ENCODE results near the gene C2CD4C.

Gene C2CD4C

DNA sequence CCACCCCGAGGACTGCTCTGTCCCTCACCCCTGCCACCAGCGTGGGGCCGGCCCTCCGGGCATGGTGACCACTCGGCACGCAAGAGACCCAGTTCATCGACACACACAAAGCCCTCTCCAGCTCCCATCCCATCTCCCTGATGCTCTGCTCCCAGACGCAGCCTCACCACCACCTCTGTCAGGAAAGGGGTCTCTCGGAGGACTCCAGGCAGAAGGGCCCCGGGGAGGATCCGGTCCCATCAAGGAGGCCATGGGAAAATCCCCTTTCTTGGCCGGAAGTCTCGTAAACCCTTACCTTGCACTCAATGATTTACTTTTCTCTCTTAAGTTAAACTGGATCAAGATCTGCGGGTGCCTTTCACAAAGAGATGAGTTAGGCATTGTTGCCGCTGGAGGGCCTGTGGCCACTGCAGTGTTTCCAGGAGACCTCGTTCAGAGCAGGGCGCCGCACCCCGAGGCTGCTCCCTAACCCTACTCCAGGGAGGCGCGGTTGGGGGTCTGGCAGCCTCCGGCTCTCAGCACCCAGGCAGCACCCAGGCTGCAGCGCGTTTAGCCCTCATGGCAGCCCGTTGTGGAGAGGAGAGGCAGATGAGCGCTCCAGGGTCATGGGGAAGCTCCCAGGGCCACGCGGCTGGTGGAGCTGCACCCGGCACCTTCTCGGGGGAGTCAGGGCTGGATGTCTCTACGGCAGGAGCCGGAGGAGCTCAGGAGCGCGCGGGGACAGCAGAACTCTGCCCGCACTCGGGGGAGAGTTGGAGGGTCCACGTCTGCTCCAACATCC, 31.0 kb downstream of the C2CD4C start:
- TF ChIP-seq JUND (IDR thresholded peaks at IDR 0.05; ENCODE audit: low read depth) = no peak
- peak; percentile 31 to 41 for DNase-seq (ENCODE audit: low read depth in 1 of 2, low spot score in 1 of 2)
- in situ Hi-C loops (cut with HindIII; ENCODE audit: low pct_unique_long_range_greater_than_20kb, low sequenced_read_pairs) = no loop called here

DNA sequence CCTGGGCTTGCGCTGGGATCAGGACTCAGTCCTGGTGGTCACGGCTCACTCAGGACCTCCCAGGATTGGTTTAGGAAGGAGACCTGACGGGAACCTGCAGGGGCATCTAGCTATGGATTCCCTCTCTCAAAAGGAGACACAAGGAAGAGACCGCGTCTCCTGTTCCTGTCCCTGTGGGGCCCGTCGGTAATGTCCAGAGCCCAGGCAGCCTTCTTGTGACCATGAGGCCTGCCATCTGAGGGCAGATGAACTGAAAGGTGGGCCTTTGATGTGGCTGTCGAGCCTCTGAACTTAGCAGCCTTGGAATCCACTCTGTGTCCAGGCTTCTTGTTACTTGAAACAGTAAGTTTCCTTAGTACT, 32.9 kb downstream of the C2CD4C start:
- DNase-seq (ENCODE audit: low read depth in 1 of 2, low spot score in 1 of 2) = no peak
- no peak for TF ChIP-seq JUND (IDR thresholded peaks at IDR 0.05; ENCODE audit: low read depth)
- in situ Hi-C loops (cut with HindIII; ENCODE audit: low pct_unique_long_range_greater_than_20kb, low sequenced_read_pairs) = no loop called here

DNA sequence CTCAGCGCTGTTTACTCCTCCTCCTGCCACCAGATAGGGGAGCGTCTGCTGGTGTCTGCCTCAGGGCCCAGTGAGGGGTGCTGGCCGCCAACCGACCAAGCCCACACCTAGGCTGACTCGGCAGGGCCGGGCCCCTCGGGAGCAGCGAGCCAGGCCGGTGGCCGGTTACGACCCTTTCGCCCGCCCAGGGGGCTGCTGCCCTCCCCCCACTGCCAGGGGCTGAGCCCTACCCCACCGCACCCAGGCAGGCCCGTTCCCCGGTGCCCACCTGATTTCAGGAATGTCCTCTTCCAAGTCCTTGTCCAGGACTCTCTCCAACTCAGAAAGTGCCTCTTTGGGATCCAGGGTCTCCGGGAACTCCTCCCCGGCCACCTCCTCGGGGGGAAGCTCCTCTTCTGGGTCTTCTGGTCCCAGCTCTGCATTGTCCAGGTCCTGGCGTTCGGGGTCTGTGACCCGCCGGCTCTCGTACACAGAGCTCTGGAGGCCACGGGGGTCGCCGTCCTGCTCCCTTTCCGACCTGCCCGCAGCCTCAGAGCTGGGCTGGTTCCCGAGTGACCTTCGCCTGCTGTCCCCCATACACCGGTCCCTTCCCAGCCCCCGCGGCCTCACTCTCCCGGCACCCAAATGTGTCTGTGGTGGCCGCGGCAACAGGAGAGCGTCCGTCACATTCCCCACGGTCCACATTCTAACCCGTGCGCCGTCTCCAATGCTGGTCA, 33.4 kb downstream of the C2CD4C start:
- in situ Hi-C loops (cut with HindIII; ENCODE audit: low pct_unique_long_range_greater_than_20kb, low sequenced_read_pairs) = no loop called here
- DNase-seq (ENCODE audit: low read depth in 1 of 2, low spot score in 1 of 2) = no peak
- TF ChIP-seq JUND (IDR thresholded peaks at IDR 0.05; ENCODE audit: low read depth) = no peak

GRCh38 chr19:374886-375235, 34.1 kb downstream of the C2CD4C start:
- DNase-seq (ENCODE audit: low read depth in 1 of 2, low spot score in 1 of 2) = no peak
- no peak for TF ChIP-seq JUND (IDR thresholded peaks at IDR 0.05; ENCODE audit: low read depth)
- in situ Hi-C loops (cut with HindIII; ENCODE audit: low pct_unique_long_range_greater_than_20kb, low sequenced_read_pairs) = no loop called here

- TF ChIP-seq JUND (IDR thresholded peaks at IDR 0.05; ENCODE audit: low read depth) = no peak
- in situ Hi-C loops (cut with HindIII; ENCODE audit: low pct_unique_long_range_greater_than_20kb, low sequenced_read_pairs) = no loop called here
- peak in 1 of 2 experiments; percentile 57 for DNase-seq (ENCODE audit: low read depth in 1 of 2, low spot score in 1 of 2)
Observed at GRCh38 chr19:374183-374885, 34.6 kb downstream of the C2CD4C start.

DNA sequence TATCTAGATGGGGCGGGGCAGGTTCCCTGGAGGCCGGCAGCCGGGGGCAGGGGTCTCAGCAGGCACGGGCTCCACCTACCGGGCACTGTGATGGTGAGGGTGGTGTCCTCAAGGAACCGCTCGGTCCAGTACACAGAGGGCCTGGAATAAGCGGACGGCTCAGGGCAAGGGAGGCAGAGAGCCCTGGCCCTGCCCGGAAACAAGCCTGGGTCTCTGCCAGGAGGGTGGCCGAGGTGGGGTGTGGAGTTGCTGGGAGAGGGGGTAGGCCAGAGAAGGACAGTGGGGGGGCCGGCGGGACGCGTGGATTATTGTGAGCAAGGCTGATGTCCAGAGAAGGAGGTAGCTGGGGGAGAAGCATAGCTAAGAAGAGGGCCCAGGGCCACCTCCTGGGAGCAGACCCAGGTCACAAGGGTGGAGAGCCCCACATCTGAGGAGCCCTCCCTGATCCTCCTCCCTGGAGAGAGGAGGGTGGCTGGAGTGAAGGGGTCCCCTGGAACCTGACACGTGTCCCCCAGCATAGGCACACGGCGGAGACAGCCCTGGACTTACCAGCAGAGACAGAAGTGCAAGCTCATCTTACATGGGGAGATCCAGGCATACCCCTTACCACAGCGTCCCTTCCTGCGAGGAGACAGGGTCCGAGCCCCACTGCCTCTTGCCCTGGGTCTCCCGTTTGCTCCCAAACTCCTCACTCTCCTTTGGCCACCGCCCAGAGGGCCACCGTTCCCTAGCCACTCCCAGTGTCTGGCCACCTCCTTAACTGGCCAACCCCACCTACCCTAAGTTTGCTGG, 35.4 kb downstream of the C2CD4C start:
- in situ Hi-C loops (cut with HindIII; ENCODE audit: low pct_unique_long_range_greater_than_20kb, low sequenced_read_pairs) = no loop called here
- no peak for TF ChIP-seq JUND (IDR thresholded peaks at IDR 0.05; ENCODE audit: low read depth)
- DNase-seq (ENCODE audit: low read depth in 1 of 2, low spot score in 1 of 2) = no peak

- in situ Hi-C loops (cut with HindIII; ENCODE audit: low pct_unique_long_range_greater_than_20kb, low sequenced_read_pairs) = no loop called here
- TF ChIP-seq JUND (IDR thresholded peaks at IDR 0.05; ENCODE audit: low read depth) = no peak
- no peak for DNase-seq (ENCODE audit: low read depth in 1 of 2, low spot score in 1 of 2)
Observed at GRCh38 chr19:372306-372890, 36.5 kb downstream of the C2CD4C start.

GRCh38 chr19:371501-372168, 37.3 kb downstream of the C2CD4C start:
- TF ChIP-seq JUND (IDR thresholded peaks at IDR 0.05; ENCODE audit: low read depth) = no peak
- DNase-seq (ENCODE audit: low read depth in 1 of 2, low spot score in 1 of 2) = no peak
- in situ Hi-C loops (cut with HindIII; ENCODE audit: low pct_unique_long_range_greater_than_20kb, low sequenced_read_pairs) = no loop called here

GRCh38 chr19:370641-371330, 38.2 kb downstream of the C2CD4C start:
- DNase-seq (ENCODE audit: low read depth in 1 of 2, low spot score in 1 of 2) = no peak
- in situ Hi-C loops (cut with HindIII; ENCODE audit: low pct_unique_long_range_greater_than_20kb, low sequenced_read_pairs) = no loop called here
- TF ChIP-seq JUND (IDR thresholded peaks at IDR 0.05; ENCODE audit: low read depth) = no peak

DNA sequence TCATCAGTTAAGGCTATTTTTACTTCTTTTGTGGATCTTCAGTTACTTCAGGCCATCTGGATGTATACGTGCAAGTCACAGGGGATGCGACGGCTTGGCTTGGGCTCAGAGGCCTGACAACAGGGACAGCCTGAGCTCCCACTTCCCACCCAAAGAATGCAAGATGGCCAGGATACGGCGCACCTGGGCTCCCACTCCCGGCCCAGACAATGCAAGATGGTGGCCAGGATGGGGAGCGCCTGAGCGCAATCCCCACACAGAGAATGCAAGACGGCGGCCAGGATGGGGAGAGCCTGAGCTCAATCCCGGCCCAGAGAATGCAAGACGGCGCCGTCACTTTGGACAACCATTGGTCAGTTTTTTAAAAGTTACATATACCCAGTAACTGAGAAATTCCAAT, 39.1 kb downstream of the C2CD4C start:
- TF ChIP-seq JUND (IDR thresholded peaks at IDR 0.05; ENCODE audit: low read depth) = no peak
- DNase-seq (ENCODE audit: low read depth in 1 of 2, low spot score in 1 of 2) = no peak
- in situ Hi-C loops (cut with HindIII; ENCODE audit: low pct_unique_long_range_greater_than_20kb, low sequenced_read_pairs) = no loop called here

DNA sequence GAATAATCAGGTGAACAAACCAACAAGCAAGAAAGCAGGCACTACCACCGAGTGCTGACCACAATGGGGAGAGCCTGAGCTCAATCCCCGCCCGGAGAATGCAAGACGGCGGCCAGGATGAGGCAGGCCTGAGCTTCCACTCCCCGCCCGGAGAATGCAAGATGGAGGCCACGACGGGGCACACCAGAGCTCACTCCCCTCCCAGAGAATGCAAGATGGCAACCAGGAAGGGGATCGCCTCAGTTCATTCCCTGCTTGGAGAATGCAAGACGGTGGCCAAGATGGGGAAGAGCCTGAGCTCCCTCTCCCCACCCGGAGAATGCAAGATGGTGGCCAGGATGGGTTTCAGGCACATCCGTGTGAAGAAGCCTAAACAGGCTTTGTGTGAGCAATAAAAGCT, 39.7 kb downstream of the C2CD4C start:
- in situ Hi-C loops (cut with HindIII; ENCODE audit: low pct_unique_long_range_greater_than_20kb, low sequenced_read_pairs) = no loop called here
- DNase-seq (ENCODE audit: low read depth in 1 of 2, low spot score in 1 of 2) = no peak
- no peak for TF ChIP-seq JUND (IDR thresholded peaks at IDR 0.05; ENCODE audit: low read depth)
